GM19467 (cell line): Measurements from ENCODE around the gene HPN.
"Not testable (repeated sequence)": the region's sequence is repeated elsewhere in the genome, so short reads cannot be mapped to it uniquely, and the experiment has no call there.

ENCODE experiments used
- ATAC-seq: cut with Tn5 transposase; IDR thresholded peaks from one replicate; pipeline ENCODE4 v1.9.1; 2021; ENCODE audit warnings: mild to moderate bottlenecking, moderate library complexity; ENCODE audit not compliant: unreplicated experiment

The HPN gene

DNA sequence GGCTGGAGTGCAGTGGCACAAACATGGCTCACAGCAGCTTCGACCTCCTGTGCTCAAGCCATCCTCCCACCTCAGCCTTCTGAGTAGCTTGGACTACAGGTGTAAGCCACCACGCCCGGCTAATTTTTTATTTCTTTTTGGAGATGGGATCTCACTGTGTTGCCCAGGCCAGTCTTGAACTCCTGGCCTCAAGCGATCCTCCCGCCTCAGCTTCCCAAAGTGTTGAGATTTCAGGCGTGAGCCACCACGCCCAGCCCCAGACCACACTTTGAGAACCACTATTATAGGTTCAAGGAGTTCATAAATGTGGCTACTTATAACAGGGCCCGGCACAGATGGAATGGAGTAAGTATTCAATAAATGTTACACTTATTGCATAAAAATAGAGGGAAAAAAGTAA, 14.5 kb upstream of the HPN start:
- no peak for ATAC-seq

DNA sequence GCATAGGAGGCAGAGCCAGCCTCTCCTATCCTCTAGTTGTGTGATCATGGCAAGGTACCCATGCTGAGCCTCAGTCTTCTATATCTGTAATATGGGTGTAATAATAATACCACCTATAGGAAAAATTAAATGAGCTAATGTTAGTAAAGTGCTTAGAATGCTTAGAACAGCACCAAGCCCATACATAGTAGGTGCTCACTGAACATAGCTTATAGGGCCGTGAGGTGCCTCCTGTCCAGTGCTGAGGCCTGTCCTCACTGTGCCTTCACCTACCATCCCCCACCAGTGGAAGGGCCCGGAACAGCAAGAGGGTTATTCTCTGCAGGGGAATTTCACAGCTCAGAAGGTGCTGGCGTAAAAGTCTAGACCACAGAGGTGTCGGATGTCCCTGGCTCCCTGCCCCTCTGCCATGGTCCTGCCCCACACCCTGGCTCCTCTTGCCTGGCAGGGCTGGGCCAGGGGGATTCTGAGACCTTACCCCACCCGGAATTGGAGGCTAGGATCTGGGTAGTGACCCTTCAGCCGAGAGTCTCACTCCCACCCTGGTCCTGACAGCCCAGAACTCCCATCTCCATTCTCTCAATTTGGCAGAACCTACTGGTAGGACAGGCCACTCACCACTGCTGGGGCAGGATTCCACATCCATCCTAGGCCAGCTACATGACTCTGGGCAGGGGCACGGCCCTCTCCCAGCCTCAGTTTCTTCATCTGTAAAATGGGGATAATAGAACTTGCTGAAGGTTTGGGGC, 13.5 kb upstream of the HPN start:
- ATAC-seq: no peak

DNA sequence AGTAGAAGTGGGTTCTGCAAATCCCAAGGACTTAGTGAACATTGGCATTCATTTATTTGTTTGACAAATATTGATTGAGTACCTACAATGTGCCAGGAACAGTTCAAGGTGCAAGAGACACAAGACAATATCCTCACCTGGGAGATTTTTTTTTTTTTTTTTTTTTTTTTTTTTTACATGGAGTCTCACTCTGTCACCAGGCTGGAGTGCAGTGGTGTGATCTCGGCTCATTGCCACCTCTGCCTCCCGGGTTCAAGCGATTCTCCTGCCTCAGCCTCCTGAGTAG, 13.0 kb upstream of the HPN start:
- not testable (repeated sequence) for ATAC-seq

DNA sequence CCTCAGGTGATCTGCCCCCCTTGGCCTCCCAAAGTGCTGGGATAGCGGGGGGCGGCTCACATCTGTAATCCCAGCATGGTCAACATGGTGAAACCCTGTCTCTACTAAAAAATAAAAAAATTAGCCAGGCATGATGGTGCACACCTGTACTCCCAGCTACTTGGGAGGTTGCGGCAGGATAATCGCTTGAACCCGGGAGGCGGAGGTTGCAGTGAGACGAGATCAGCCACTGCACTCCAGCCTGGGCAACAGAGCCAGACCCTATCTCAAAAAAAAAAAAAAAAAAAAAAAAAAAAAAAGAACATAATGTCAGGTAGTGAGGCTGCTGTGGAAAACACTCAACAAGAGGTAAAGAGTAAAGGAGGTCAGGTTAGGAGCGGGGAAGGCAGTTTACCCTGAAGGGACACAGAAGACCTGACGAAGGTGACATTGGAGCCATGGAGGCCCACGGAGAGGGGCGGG, 12.2 kb upstream of the HPN start:
- not testable (repeated sequence) for ATAC-seq

DNA sequence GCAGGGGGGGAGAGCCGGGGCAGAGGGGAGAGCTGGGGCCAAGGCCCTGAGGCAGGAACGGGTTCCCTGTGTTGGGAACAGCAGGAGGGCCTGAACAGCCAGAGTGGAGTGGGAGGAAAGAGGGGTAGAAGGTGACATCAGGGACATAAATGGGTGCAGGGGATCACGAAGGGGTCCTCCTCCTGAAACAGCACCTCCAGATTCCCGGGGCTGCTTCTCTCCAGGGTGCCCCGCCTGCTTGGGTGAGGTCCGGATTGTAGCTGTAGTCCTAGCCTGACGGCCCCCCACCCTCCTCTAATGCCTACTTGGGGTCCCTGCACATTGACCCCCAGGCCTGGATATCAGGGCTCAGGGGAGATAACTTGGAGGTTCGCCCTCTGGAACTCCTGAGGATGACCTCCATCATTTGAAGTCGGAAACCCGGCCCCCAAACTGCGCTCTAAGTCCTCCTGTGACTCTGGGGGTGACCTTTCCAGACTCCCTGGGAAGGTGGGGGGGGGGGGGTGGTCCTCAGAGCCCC, 11.7 kb upstream of the HPN start:
- no peak for ATAC-seq

DNA sequence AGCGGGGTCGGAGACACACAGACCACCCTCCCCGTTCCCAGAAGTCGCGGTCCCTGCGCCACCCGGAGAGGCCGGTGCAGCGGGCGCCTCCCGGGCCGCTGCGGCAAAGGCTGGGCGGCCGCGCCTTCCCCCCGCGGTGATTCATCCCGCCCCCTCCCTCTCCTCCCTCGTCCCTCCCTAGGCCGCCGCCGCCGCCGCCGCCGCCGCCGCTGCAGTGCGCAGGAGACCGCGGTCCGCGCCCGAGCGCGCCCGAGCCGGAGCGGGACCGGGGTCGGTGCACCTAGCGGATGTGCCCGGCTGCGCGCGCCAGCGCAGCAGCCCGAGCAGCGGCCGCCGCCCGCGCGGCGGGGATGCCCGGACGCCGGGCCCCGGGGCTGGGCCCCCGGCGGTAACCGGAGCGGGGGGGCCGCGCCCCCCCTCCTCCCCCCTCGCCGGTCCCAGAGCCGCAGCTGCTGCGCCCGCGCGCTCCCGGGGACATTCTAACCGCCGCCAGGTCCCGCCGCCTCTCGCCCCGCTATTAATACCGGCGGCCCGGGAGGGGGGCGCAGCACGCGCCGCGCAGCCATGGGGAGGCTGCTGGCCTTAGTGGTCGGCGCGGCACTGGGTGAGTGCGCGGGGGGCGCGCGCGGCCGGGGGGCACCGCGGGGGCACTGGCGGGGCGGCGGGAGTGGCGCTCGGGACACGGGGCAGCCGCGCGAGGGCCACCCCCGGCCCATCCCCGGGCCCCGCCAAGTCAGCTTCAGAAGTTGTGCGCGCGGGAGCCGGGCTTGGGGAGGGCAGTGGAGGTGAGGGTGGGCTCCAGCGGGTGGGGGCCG, 11.1 kb upstream of the HPN start, which contains the start of gene SCN1B:
Gene SCN1B, plus strand, starts transcription at position 214 of the 815 bp plus-strand sequence. Its CDS starts 351 bp downstream, at position 565.
- no peak for ATAC-seq

DNA sequence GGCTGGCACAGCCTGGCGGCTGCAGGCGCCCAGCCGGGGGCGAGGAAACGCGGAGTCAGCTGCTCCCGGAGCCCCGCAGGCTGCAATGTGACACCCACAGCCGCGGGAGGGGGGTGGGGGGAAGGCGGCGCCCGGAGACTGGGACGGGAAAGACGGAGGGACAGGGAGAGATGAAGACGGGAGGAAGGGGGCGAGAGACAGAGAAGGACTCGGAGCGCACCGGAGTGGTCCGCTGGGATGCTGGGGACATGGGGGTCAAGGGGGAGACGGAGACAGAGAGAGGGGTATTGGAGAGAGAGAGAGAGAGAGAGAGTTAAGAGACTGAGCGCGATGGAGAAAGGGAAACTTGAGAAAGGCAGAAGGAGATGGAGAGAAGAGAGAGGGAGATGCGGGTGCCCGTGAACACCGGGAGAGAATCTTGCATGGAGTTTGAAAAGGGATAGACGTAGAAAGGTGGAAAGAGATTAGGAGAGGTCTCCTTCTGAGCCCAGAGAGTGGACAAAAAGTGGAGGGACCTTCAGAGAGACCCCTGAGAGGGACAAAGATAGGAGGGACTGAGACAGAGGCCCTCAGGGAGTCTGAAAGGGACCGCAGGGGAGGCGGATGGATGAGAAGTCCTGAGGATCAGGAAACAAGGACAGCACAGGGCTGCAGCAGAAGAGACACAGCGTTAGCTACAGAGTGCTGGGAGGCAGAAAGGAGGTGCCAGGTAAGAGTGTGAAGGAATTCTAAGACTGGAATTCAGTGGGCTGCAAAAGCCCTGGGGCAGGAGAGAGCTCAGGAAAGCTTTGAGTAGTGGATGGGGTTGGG, 10.2 kb upstream of the HPN start:
- no peak for ATAC-seq

DNA sequence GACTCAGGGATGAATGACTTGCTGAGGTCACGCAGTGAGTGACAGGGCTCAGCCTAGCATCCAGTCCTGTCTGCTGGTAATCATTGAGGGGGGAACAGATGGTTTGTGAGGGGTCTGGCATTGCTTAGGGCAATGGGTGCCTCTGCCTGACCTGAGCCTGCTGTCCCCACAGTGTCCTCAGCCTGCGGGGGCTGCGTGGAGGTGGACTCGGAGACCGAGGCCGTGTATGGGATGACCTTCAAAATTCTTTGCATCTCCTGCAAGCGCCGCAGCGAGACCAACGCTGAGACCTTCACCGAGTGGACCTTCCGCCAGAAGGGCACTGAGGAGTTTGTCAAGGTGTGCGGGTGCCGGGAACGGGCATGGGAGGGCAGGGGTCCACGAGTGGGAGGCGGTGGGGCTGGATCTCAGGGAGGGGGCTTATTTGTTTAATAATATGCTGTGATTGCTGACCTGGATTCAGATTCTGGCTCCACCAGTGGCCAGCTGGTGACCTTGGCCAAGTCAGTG, 9.1 kb upstream of the HPN start:
- no peak for ATAC-seq

DNA sequence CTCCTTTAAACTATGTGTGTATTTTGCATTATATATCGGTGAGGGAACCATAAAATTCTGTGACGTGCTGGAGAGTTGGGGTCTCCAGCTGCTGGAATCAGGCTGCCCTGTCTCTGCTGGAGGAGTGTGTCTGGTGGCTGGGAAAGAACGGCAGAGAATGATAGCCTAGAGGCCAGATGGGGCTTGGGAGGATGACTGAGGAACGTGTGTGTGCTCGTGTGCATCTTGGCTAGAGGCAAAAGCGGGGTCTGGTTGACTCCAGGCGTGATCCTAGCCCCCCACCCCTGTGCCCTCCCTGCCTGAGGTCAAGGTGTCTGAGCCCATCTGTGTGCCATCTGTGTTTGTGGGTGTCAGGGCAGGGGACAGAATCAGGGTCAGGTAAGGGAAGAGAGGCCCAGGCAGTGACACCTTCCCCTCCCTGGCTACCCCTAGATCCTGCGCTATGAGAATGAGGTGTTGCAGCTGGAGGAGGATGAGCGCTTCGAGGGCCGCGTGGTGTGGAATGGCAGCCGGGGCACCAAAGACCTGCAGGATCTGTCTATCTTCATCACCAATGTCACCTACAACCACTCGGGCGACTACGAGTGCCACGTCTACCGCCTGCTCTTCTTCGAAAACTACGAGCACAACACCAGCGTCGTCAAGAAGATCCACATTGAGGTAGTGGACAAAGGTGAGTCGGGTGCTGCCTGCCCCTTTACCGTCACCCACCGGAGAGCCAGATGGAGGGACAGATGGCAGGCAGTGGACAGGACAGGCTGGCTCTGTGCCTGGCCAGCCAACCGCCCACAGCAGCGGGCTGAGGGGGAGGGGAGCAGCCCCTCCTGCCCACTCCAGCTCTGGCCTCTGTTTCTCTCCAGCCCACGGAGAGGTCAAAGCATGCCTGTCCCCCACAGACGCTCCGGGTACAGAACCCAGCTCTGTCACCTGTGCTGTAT, 8.2 kb upstream of the HPN start:
- no peak for ATAC-seq

DNA sequence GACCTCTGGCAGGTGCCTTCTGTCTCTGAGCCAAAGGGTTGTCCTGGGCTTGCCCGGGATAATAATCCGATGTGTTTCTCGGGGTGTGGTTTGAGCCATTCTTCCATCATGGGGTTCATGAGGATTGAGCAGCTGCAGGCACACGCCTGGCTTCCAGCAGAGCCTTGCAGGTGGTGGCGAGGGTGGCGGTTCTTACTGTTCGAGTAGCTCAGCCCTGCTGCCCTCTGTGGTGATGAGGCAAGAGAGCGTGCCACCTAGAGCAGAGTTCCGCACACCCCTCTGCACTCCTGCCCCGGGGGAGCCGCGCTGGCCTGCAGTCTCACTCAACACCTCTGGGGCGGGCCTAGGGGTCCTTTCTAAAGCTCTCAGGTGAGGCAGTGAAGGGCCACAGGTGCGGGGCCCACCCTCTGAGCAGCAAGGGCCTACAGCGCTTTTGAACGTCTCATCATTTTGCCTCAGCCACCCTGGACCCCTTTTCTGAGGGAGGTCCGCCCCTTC, 7.5 kb upstream of the HPN start:
- no peak for ATAC-seq

DNA sequence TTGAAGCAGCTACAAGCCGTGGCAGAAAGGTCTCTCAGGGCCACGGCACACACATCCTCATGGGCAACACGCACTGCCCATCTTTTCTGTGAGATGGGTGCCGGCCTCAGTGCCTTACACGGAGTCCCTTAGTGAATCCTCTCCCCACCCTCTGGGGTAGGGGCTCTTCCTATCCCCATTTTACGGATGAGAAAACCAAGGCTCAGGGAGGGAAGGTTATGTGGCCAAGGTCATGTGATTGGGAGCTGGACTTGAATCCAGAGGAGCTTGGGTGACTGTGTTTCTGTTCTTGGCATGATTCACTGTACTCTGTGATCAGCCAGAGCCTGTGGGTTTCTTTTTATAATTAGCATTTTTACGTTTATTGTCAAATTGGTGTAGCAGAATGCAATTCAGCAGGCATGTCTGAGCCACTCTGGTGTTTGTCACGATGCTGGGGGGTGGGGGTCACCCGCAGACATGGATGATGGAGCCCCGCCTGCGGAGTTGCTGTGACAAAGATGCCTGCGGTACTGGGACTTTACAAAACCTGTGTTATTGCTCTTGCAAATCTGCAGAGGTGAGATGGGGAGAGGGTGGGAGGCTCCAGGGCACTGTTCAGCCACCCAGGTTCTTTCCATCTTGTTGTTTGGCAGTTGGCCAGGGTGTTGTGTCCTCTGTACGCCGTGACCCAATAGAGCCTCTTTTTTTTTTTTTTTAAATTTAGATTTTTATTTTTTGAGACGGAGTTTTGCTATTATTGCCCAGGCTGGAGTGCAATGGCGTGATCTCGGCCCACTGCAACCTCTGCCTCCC, 6.7 kb upstream of the HPN start:
- ATAC-seq: no peak

DNA sequence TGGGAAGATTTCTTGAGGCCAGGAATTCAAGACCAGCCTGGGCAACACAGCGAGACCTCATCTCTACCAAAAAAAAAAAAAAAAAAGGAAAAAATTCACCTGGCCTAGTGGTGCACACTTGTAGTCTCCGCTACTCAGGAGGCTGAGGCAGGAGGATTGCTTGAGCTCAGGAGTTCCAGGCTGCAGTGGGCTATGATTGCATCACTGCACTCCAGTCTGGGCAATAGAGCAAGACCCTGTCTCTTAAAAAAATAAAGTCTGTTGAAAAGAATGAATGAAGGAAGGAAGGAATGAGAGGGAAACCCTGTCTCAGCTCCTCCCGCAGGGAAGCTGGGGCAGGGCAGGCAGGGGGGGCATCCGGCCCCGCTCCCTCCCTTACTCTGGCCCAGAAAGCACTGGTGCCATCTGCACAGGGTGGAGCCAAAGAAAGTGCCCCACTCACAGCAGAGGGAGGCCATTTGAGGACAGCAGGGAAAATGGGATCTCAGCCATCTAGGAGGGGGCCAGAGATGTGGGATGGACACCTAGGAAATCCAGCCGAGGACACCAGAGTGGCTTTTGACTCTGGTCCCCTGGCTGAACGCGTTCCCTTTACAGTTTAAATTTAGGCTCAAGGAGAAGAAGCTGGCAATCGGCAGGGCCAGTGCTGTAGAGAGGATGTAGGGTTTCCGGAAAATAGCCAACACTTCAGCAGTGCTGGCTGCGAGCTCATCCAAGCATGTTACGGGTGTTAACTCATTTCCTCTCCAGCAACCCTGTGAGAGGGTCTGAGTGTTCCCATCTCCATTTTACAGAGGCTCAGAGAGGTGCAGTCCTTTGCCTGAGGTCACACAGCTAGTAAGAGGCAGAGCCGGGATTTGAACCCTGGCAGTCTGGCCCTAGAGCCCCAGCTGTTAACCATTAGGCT, 3.6 kb upstream of the HPN start:
- no peak for ATAC-seq

DNA sequence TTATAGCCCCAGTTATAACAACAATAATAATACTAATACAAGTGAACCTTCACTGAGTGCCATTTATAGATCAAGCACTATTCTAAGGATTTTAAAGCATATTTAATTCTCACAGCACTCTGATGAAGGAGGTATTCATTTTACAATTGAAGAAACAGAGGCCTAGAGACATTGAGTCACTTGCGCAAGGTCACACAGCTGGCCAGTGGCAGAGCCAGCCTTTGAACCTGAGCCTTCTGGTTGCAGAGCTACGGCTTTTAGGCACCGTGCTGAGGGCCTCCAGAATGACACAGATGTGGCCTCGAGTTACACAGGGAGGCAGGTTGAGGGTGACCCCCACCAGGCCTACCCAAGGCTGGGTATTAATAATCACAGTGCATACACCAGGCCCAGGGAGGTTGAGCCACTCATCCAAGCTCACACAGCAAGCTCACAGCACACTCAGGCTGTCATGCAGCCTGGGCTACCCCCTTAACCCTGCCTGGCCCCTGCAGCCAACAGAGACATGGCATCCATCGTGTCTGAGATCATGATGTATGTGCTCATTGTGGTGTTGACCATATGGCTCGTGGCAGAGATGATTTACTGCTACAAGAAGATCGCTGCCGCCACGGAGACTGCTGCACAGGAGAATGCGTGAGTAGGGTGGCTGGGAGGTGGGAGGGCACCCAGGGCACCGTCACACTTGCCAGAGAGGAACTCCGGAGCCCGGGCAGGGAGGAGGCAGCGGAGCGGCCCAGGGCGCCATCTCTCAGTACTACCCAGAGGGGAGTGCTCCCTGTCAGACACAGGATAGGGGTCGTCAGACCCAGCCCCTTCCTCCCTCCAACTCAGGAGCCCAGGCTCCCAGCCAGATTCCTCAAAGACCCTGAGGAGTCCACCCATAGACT, 2.7 kb upstream of the HPN start:
- ATAC-seq: no peak

DNA sequence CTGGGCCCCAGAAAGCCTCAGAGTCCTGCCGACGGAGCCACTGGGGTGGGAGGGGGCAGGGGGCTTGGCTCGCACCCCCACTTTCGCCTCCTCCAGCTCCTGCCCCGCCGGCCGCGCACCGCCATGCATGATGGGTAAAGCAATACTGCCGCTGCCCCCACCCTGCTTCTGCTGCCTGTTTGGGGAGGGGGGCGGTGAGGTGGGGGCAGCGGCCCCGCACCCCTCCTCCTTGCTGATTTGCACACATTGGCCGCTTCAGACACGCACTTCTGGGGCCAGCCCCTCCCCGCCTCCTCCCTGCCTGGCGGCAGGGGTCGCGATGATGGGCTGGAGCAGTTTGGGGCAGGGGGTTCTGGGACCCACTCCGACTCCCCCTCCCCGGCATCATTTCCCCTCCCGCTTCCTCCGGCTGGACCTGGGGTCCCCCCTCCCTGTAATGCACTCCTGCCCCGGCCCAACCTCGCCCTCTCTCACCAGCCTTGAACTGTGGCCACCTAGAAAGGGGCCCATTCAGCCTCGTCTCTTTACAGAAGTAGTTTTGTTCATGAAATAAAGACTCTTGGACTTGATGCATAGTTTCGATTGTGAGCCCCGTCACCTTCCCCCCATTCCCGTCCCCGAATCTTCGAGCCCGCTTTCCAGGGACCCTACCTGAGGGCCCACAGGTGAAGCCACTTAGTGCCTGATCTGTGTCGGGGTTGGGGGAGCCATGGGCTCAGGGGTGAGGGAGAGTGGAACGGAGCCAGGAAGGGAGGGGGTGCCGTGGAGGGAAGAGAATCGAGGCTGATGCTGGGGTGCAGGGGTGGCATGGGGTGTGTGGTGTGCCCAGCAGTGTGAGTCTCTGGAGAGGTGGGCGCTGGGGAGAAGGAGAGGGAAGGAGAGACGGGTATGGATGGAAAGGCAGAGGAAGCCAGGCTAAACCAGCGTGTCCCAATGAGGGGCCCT, 1.4 kb upstream of the HPN start:
- ATAC-seq: no peak

DNA sequence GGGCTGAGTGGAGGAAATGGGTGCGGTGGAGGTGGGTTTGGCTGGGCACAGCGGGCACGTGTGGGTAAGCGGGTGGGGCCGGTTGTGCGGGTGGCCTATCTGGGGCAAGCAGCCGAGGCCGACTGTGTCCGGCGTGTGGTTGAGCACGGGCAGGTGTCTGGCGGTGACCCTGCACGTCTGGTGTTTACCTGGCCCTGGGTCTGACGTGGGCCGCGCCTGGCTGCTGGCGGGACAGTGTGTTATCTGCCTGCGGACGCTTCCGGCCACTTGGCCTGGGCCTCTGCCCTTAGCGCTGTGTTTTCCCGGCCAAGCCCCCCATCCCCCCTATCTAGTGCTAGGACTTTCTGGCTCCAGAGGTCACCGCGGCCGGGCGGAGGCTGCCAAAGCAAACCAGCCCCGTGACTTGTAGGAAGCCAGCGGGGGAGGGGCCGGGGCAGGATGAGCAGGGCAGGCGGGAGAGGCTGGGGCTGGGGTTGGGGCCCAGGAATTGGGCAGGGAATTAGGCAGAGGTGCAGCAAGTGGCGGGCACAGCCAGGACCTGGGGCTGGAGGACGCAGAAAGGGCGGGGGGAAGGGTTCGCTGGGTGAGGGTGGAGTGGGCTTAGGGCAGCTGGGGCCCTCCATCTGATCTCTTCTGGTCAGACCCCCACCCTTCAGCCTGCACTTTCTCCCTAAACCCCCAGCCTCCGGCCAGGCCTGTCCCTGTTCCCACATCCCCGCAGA, 534 bp upstream of the HPN start:
- no peak for ATAC-seq
